ENCODE data around the gene CISD3. TPM values are rescaled to one million over a fixed set of nuclear protein-coding genes. Genes with fewer than 3 reads are reported as not detected.

CISD3 gene
- total RNA-seq, 2 donors from 2014 or later = 17.2 to 20.0 TPM

GRCh38 chr17:38715216-38715943 is 14.8 kb upstream of the CISD3 start:
- H3K4me3 ChIP-seq = no peak overlapping the region
- H3K27me3 ChIP-seq = no peaks in the 10 kb centered on the region
- H3K4me1 ChIP-seq = peaks cover 0 to 23% of the 10 kb centered on the region in 2 donors
- no peak for TF ChIP-seq CTCF (IDR thresholded peaks at IDR 0.05)
- no peak for DNase-seq (ENCODE audit: low spot score)
- H3K9me3 ChIP-seq = no peaks in the 10 kb centered on the region
- H3K36me3 ChIP-seq = peaks cover 84% of the 10 kb centered on the region
- H3K27ac ChIP-seq = no peak overlapping the region

- Histone ChIP-seq H3K36me3 (peaks cover 89% of the 10 kb centered on the region), H3K27me3 (no peaks in the 10 kb centered on the region), H3K4me3 (no peak overlapping the region), H3K4me1 (peaks cover 0 to 12% of the 10 kb centered on the region in 2 donors), H3K27ac (no peak overlapping the region), H3K9me3 (no peaks in the 10 kb centered on the region)
- DNase-seq (ENCODE audit: low spot score) = no peak
- no peak for TF ChIP-seq CTCF (IDR thresholded peaks at IDR 0.05)
Measured at GRCh38 chr17:38716368-38717005, 13.7 kb upstream of the CISD3 start.

DNA sequence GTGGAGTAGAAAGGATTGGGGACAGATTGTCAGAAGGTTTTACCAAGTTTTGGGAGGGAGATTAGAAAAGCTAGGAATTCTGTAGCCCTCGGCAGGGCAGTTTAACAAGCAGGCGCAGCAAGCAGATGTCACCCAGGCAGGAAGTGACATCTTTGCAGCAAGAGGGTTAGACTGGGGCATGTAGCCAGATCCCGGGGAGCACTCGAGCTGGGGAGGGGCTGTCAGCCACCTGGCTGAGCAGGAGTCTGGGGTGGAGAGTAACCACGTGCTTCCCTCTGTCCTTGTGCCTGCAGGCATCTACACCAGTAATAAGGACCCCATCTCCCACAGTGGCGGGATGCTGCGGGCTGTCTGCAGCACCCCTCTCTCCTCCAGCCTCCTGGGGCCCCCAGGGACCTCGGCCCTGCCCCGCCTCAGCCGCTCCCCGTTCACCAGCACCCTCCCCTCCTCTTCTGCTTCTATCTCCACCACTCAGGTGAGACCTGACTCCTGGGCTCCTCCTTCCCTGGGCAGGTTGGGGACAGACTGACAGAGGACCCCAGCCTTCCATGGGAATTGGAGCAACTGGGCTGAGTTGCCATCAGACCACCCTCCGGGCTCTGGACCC is 12.9 kb upstream of the CISD3 start:
- Histone ChIP-seq H3K4me1 (peaks cover 0 to 5% of the 10 kb centered on the region in 2 donors), H3K4me3 (no peak overlapping the region), H3K27ac (no peak overlapping the region), H3K36me3 (peaks cover 89% of the 10 kb centered on the region), H3K27me3 (no peaks in the 10 kb centered on the region), H3K9me3 (no peaks in the 10 kb centered on the region)
- no peak for TF ChIP-seq CTCF (IDR thresholded peaks at IDR 0.05)
- DNase-seq (ENCODE audit: low spot score) = no peak

DNA sequence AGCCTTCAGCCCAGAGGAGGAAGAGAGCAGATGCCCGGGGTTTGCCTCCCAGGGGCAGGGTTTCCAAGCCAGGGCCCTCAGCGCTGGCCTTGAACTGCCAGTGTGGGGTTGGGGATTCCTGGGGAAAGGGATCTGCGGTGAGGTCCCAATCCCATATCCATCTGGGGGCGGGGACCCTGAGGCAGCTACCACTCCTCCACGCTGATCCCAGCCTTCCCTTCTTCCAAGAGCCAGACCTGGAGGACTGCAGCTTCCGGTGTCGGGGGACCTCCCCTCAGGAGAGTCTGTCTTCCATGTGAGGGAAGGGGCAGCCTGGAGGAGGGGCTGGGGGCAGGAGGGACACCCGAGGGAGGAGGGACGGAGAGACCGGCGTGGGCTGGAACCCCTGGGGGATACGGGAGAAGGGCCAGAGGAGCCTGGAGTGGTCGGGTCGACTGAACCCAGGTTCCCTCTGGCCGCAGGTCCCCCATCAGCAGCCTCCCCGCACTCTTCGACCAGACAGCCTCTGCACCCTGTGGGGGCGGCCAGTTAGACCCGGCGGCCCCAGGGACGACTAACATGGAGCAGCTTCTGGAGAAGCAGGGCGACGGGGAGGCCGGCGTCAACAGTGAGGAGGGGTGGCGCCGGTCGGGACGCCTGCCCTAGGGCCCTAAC is 10.7 kb upstream of the CISD3 start:
- TF ChIP-seq CTCF (IDR thresholded peaks at IDR 0.05) = no peak
- no peak overlapping the region for H3K27ac ChIP-seq
- H3K36me3 ChIP-seq = peaks cover 79% of the 10 kb centered on the region
- DNase-seq (ENCODE audit: low spot score) = no peak
- peaks cover 0 to 5% of the 10 kb centered on the region in 2 donors for H3K4me1 ChIP-seq
- H3K9me3 ChIP-seq = no peaks in the 10 kb centered on the region
- H3K4me3 ChIP-seq = no peak overlapping the region
- no peaks in the 10 kb centered on the region for H3K27me3 ChIP-seq

- no peak for TF ChIP-seq CTCF (IDR thresholded peaks at IDR 0.05)
- H3K36me3 ChIP-seq = peaks cover 86% of the 10 kb centered on the region
- no peak overlapping the region for H3K27ac ChIP-seq
- H3K4me3 ChIP-seq = no peak overlapping the region
- H3K27me3 ChIP-seq = no peaks in the 10 kb centered on the region
- no peaks in the 10 kb centered on the region for H3K9me3 ChIP-seq
- H3K4me1 ChIP-seq = peaks cover 0 to 12% of the 10 kb centered on the region in 2 donors
- no peak for DNase-seq (ENCODE audit: low spot score)
Measured at GRCh38 chr17:38719943-38720641, 10.0 kb upstream of the CISD3 start.

Measured in right atrium auricular region (tissue), 2 donors.